Ascending aorta (tissue), 2 donors: ENCODE results near the gene GPR68. TPM values are rescaled to one million over a fixed set of nuclear protein-coding genes. Genes with fewer than 3 reads are reported as not detected.
"Not testable (repeated sequence)": the region's sequence is repeated elsewhere in the genome, so short reads cannot be mapped to it uniquely, and the experiment has no call there.

ENCODE experiments used
- DNase-seq, 2 donors: peaks; one replicate each; pipeline ENCODE4 v3.0.0-alpha.2; 2019; ENCODE audit warnings: low spot score in 2 of 2
- H3K27ac ChIP-seq, 2 donors: fragments of 200-600 bp; sonication (generic); one replicate each; pipeline ENCODE4 v1.5.1; 2016 to 2017; ENCODE audit warnings: mild to moderate bottlenecking in 1 of 2
- H3K27me3 ChIP-seq: fragments of 200-600 bp; sonication (generic); one replicate; pipeline ENCODE4 v1.5.1; 2017
- H3K36me3 ChIP-seq, 2 donors: fragments of 200-600 bp; sonication (generic); one replicate each; pipeline ENCODE4 v1.5.1; 2016
- H3K4me1 ChIP-seq, 2 donors: fragments of 200-600 bp; sonication (generic); one replicate each; pipeline ENCODE4 v1.5.1; 2016 to 2017; ENCODE audit warnings: mild to moderate bottlenecking in 1 of 2
- H3K4me3 ChIP-seq, 2 donors: fragments of 200-600 bp; sonication (generic); one replicate each; pipeline ENCODE4 v1.5.1; 2016 to 2017; ENCODE audit warnings: mild to moderate bottlenecking in 1 of 2
- H3K9me3 ChIP-seq, 2 donors: fragments of 200-600 bp; sonication (generic); one replicate each; pipeline ENCODE4 v1.5.1; 2016
- intact Hi-C: fragments of 100-400 bp; cut with DNase I; formaldehyde crosslinking; loops from one replicate; pipeline ENCODE4 v1.15.1; 2023
- total RNA-seq: library from RNA; depleted of rRNA; stranded (reverse); fragments of >200 nt; gene quantifications from one replicate; pipeline ENCODE4 v1.1.0, GENCODE V29; 2016
- TF ChIP-seq, protein P1 (sequence below), 3 experiments: fragments of 200-600 bp in 2 of 3; fragments of 450-650 bp in 1 of 3; sonication (generic) in 2 of 3; IDR thresholded peaks; one replicate each; pipeline ENCODE4 v1.5.1; 2016 to 2019; ENCODE audit warnings: antibody characterized with exemption in 3 of 3, mild to moderate bottlenecking in 1 of 3, moderate library complexity in 1 of 3

The GPR68 gene
- total RNA-seq, 1 donor from 2014 or later = not detected

DNA sequence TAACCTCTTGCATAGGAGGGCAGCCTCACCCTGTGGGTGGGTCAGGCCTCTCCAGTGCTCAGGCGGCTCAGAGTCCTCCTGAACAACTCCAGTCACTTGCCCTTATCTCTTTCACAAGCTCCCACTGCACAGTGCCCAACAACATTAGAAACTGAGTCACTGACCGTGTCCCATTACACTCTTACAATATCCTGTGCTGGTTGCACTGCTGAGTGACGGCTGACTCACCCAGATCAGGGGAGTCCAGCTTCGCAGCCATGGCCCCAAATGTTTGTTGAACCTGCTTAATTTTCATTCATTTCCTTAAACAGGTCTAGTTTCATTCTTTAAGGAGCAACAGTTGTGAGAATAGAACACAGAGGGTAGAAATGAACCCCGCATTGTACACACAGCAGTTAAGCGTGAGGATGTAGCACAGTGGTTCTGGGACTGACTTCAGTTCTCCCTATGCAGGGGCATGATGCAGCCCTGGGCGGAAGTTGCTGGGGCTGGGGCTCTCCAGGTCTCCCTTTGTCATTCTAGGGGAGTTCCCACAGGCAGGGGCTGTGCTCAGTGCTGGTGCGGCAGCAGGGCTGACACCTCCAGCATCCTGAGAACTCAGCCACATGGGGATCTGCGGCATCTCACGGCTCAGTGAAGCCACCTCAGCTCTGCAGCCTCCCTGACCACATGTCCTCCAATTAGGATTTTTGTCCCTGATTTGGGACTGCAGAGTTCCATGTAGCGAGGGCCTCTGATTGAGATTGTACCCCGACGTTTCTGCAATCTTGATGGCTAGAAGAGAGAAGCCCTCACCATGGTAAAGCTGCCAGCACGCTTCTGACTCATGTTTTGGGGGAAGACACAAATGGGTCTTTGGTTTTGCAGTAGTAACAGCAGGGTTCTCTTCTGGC, 16.1 kb downstream of the GPR68 start:
- peaks cover 7 to 23% of the 10 kb centered on the region in 2 donors for H3K36me3 ChIP-seq
- H3K4me3 ChIP-seq = no peak overlapping the region
- DNase-seq = no peak
- no peak overlapping the region for H3K27ac ChIP-seq
- no peaks in the 10 kb centered on the region for H3K4me1 ChIP-seq
- intact Hi-C loops = no loop called here
- TF ChIP-seq, protein P1, sequence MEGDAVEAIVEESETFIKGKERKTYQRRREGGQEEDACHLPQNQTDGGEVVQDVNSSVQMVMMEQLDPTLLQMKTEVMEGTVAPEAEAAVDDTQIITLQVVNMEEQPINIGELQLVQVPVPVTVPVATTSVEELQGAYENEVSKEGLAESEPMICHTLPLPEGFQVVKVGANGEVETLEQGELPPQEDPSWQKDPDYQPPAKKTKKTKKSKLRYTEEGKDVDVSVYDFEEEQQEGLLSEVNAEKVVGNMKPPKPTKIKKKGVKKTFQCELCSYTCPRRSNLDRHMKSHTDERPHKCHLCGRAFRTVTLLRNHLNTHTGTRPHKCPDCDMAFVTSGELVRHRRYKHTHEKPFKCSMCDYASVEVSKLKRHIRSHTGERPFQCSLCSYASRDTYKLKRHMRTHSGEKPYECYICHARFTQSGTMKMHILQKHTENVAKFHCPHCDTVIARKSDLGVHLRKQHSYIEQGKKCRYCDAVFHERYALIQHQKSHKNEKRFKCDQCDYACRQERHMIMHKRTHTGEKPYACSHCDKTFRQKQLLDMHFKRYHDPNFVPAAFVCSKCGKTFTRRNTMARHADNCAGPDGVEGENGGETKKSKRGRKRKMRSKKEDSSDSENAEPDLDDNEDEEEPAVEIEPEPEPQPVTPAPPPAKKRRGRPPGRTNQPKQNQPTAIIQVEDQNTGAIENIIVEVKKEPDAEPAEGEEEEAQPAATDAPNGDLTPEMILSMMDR (IDR thresholded peaks at IDR 0.05) = no peak
- H3K27me3 ChIP-seq = no peaks in the 10 kb centered on the region
- peaks cover 0 to 4% of the 10 kb centered on the region in 2 donors for H3K9me3 ChIP-seq

DNA sequence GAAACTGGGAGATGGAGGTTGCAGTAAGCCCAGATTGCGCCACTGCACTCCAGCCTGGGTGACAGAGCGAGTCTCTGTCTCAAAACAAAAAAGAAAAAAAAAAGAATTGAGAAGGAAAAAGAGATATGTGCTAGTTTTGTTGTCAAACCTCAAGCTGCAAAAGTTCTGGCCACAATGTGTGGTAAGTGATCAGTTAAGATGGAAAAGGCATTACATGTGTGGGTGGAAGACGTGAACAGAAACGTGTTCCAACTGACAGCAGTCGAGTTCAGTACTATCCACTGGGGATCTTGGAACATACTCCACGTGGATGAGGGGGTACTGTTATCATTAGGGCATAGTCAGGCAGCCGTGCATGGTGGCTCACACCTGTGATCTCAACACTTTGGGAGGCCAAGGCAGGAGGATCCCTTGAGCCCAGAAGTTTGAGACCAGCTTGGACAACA, 17.3 kb downstream of the GPR68 start:
- intact Hi-C loops = no loop called here
- Histone ChIP-seq H3K36me3 (peaks cover 7 to 23% of the 10 kb centered on the region in 2 donors), H3K9me3 (peaks cover 0 to 4% of the 10 kb centered on the region in 2 donors), H3K27me3 (no peaks in the 10 kb centered on the region), H3K27ac (no peak overlapping the region), H3K4me1 (no peaks in the 10 kb centered on the region), H3K4me3 (no peak overlapping the region)
- DNase-seq = no peak
- TF ChIP-seq, protein P1 (IDR thresholded peaks at IDR 0.05) = no peak

DNA sequence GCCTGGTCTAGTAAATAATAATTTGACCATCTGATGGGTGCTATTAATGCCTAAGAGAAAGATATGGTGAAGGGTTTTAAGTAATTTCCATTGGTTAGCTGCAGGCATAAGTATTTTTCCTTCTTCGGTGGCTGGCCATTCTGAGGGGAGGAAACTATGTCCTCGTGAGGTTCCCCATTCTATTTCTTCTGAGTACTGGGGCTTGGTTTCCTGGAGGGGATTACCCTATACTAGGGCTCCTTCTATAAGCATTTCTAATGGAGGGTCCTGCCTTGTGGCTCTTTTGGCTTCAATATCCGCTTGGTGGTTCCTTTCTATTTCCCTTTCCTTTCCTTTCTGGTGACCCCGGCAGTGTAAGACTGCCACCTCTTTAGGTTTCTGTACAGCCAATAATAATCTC, 18.1 kb downstream of the GPR68 start:
- intact Hi-C loops, H3K9me3 ChIP-seq: not testable (repeated sequence)

DNA sequence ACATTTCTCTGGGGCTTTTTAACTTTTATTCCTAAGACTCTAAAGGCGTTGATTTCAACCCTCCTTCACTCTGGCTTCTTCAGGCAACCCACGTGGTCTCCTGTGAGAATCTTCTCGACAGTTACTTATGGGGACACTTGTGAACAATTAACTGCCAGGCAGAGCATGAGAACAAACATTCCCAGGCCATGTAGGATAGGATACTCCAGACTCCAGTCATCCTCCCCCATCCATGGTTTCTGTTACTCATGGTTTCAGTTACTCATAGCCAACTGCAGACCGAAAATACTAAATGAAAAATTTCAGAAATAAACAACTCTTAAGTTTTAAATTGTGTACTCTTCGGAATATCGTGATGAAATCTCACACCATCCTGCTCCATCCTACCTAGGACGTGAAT, 19.5 kb downstream of the GPR68 start:
- H3K4me1 ChIP-seq = no peaks in the 10 kb centered on the region
- H3K4me3 ChIP-seq = no peak overlapping the region
- no peak for DNase-seq
- no peaks in the 10 kb centered on the region for H3K27me3 ChIP-seq
- TF ChIP-seq, protein P1 (IDR thresholded peaks at IDR 0.05) = no peak
- peaks cover 7 to 24% of the 10 kb centered on the region in 2 donors for H3K36me3 ChIP-seq
- intact Hi-C loops = no loop called here
- no peak overlapping the region for H3K27ac ChIP-seq
- no peaks in the 10 kb centered on the region for H3K9me3 ChIP-seq

More for the DNA sequence above, 18.1 kb downstream of the GPR68 start:
- H3K4me1 ChIP-seq, H3K4me3 ChIP-seq, H3K27me3 ChIP-seq, DNase-seq, H3K27ac ChIP-seq: not testable (repeated sequence)
- H3K36me3 ChIP-seq = peaks cover 7 to 23% of the 10 kb centered on the region in 2 donors

DNA sequence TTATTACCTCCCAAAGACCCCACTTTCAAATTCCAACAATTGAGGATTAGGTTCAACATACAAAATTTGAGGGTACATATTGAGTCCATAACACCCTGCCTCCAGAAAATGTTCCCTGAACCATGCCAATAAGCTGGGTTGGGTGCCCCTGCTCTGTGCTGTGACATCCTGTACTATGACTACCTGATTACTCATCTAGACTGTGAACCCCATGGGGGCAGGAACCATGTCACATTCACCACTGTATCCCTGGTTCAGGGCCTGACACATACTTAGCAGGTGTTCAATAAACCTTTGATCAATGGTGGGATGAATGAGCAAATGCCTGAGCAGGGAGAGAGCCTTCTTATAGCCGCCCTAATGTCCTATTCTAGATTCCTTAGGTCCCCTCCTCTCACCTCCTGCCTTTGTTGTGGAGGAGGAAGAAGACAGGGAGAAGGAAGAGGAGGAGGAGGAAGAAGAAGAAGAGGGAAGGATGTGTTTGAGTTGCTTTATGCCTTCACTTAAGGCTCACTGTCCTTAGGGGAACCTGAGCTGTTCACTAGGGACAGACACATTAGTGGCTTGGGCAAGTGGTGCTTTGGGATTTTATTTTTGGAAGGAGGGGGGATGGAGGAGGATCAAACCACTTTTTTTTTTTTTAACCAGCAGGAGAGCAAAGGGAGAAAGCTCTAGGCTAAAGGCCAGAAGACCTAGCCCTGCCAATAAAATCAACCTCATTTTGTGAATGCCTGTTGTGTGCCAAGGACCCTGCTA, 21.3 kb downstream of the GPR68 start:
- Histone ChIP-seq H3K4me1 (no peaks in the 10 kb centered on the region), H3K36me3 (peaks cover 7 to 26% of the 10 kb centered on the region in 2 donors), H3K4me3 (no peak overlapping the region), H3K9me3 (no peaks in the 10 kb centered on the region), H3K27me3 (no peaks in the 10 kb centered on the region), H3K27ac (no peak overlapping the region)
- intact Hi-C loops = no loop called here
- no peak for DNase-seq
- TF ChIP-seq, protein P1 (IDR thresholded peaks at IDR 0.05) = no peak

DNA sequence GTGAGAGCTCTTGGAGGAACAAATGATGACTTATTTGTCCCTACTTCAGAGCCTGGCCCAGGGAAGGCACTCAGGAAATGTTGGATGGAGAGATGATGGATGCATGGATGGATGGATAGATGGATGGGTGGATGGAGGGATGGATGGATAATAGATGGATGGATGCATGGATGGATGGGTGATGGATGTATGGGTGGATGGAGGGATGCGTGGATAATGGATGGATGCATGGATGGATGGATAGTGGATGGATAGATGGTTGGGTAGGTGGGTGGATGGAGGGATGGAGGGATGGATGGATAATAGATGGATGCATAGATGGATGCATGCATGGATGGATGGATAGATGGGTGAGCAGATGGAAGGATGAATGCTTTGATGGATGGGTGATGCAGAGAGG, 23.2 kb downstream of the GPR68 start:
- H3K4me3 ChIP-seq = no peak overlapping the region
- peaks cover 13 to 23% of the 10 kb centered on the region in 2 donors for H3K36me3 ChIP-seq
- no peak overlapping the region for H3K27ac ChIP-seq
- H3K9me3 ChIP-seq = no peaks in the 10 kb centered on the region
- intact Hi-C loops = no loop called here
- DNase-seq = no peak
- H3K27me3 ChIP-seq = no peaks in the 10 kb centered on the region
- H3K4me1 ChIP-seq = no peaks in the 10 kb centered on the region
- TF ChIP-seq, protein P1 (IDR thresholded peaks at IDR 0.05) = no peak
